ENCODE measurements around the gene ALCAM. TPM values are rescaled to one million over a fixed set of nuclear protein-coding genes. Genes with fewer than 3 reads are reported as not detected.

The ALCAM gene
- total RNA-seq: 10 to 100 TPM in 2 of 3 donors, 1 to 10 TPM in 1; 8.7 to 11.1 (median 10.7) TPM

GRCh38 chr3:105366326-105367062, at the start of gene ALCAM:
TSS of gene ALCAM (plus strand) at chr3:105366909.
- ATAC-seq (peak; percentile 63 to 72), DNase-seq (peak; percentile 70)
- Mint-ChIP-seq H3K36me3 (ENCODE audit: insufficient read depth) (no peaks in the 10 kb centered on the region), H3K4me3 (peak within 1 kb of the TSS; percentile 90), H3K27me3 (ENCODE audit: low read depth) (peaks cover 11% of the 10 kb centered on the region), H3K9me3 (no peaks in the 10 kb centered on the region), H3K4me1 (ENCODE audit: low read depth) (peaks cover 34% of the 10 kb centered on the region)

- Mint-ChIP-seq H3K36me3 (ENCODE audit: insufficient read depth) (no peaks in the 10 kb centered on the region), H3K9me3 (no peaks in the 10 kb centered on the region), H3K27me3 (ENCODE audit: low read depth) (peaks cover 3% of the 10 kb centered on the region), H3K4me1 (ENCODE audit: low read depth) (no peaks in the 10 kb centered on the region), H3K4me3 (no peak overlapping the region)
- DNase-seq: no peak
- no peak for ATAC-seq
These were observed 48.9 kb upstream of the ALCAM start for GRCh38 chr3:105317841-105318240.

GRCh38 chr3:105322570-105323273, 44.0 kb upstream of the ALCAM start:
- Mint-ChIP-seq H3K9me3 (no peaks in the 10 kb centered on the region), H3K4me3 (no peak overlapping the region), H3K27me3 (ENCODE audit: low read depth) (peaks cover 3% of the 10 kb centered on the region), H3K36me3 (ENCODE audit: insufficient read depth) (no peaks in the 10 kb centered on the region), H3K4me1 (ENCODE audit: low read depth) (no peaks in the 10 kb centered on the region)
- peak in 1 of 2 donors; percentile 28 for ATAC-seq
- no peak for DNase-seq

GRCh38 chr3:105323274-105323599, 43.5 kb upstream of the ALCAM start:
- ATAC-seq (no peak), DNase-seq (no peak)
- Mint-ChIP-seq H3K36me3 (ENCODE audit: insufficient read depth) (no peaks in the 10 kb centered on the region), H3K27me3 (ENCODE audit: low read depth) (peaks cover 3% of the 10 kb centered on the region), H3K4me1 (ENCODE audit: low read depth) (no peaks in the 10 kb centered on the region), H3K9me3 (no peaks in the 10 kb centered on the region), H3K4me3 (no peak overlapping the region)

GRCh38 chr3:105324951-105325350, 41.8 kb upstream of the ALCAM start:
- H3K4me3 Mint-ChIP-seq: no peak overlapping the region
- H3K9me3 Mint-ChIP-seq: no peaks in the 10 kb centered on the region
- DNase-seq: no peak
- H3K27me3 Mint-ChIP-seq (ENCODE audit: low read depth): peaks cover 3% of the 10 kb centered on the region
- no peaks in the 10 kb centered on the region for H3K4me1 Mint-ChIP-seq (ENCODE audit: low read depth)
- no peak for ATAC-seq
- H3K36me3 Mint-ChIP-seq (ENCODE audit: insufficient read depth): no peaks in the 10 kb centered on the region

- Mint-ChIP-seq H3K4me1 (ENCODE audit: low read depth) (no peaks in the 10 kb centered on the region), H3K36me3 (ENCODE audit: insufficient read depth) (no peaks in the 10 kb centered on the region), H3K27me3 (ENCODE audit: low read depth) (peaks cover 2% of the 10 kb centered on the region), H3K9me3 (no peaks in the 10 kb centered on the region), H3K4me3 (no peak overlapping the region)
- ATAC-seq (no peak), DNase-seq (no peak)
These were observed 38.9 kb upstream of the ALCAM start for GRCh38 chr3:105327662-105328337.

- no peak overlapping the region for H3K4me3 Mint-ChIP-seq
- H3K27me3 Mint-ChIP-seq (ENCODE audit: low read depth): peaks cover 4% of the 10 kb centered on the region
- H3K36me3 Mint-ChIP-seq (ENCODE audit: insufficient read depth): no peaks in the 10 kb centered on the region
- peaks cover 4% of the 10 kb centered on the region for H3K9me3 Mint-ChIP-seq
- DNase-seq: no peak
- ATAC-seq: no peak
- no peaks in the 10 kb centered on the region for H3K4me1 Mint-ChIP-seq (ENCODE audit: low read depth)
These were observed 38.4 kb upstream of the ALCAM start for GRCh38 chr3:105328338-105328730.

GRCh38 chr3:105332961-105333360, 33.7 kb upstream of the ALCAM start:
- DNase-seq: no peak
- ATAC-seq: no peak
- no peak overlapping the region for H3K4me3 Mint-ChIP-seq
- no peaks in the 10 kb centered on the region for H3K4me1 Mint-ChIP-seq (ENCODE audit: low read depth)
- H3K36me3 Mint-ChIP-seq (ENCODE audit: insufficient read depth): no peaks in the 10 kb centered on the region
- peaks cover 6% of the 10 kb centered on the region for H3K27me3 Mint-ChIP-seq (ENCODE audit: low read depth)
- peaks cover 4% of the 10 kb centered on the region for H3K9me3 Mint-ChIP-seq

- Mint-ChIP-seq H3K4me1 (ENCODE audit: low read depth) (no peaks in the 10 kb centered on the region), H3K9me3 (peaks cover 4% of the 10 kb centered on the region), H3K4me3 (no peak overlapping the region), H3K27me3 (ENCODE audit: low read depth) (peaks cover 7% of the 10 kb centered on the region), H3K36me3 (ENCODE audit: insufficient read depth) (no peaks in the 10 kb centered on the region)
- DNase-seq (no peak), ATAC-seq (peak in 1 of 2 donors; percentile 18)
These were observed 32.4 kb upstream of the ALCAM start for GRCh38 chr3:105334138-105334882.

GRCh38 chr3:105339946-105340345, 26.8 kb upstream of the ALCAM start:
- Mint-ChIP-seq H3K4me3 (no peak overlapping the region), H3K4me1 (ENCODE audit: low read depth) (no peaks in the 10 kb centered on the region), H3K9me3 (no peaks in the 10 kb centered on the region), H3K27me3 (ENCODE audit: low read depth) (peaks cover 11% of the 10 kb centered on the region), H3K36me3 (ENCODE audit: insufficient read depth) (no peaks in the 10 kb centered on the region)
- DNase-seq (no peak), ATAC-seq (no peak)

GRCh38 chr3:105343991-105344390, 22.7 kb upstream of the ALCAM start:
- Mint-ChIP-seq H3K36me3 (ENCODE audit: insufficient read depth) (no peaks in the 10 kb centered on the region), H3K4me3 (no peak overlapping the region), H3K27me3 (ENCODE audit: low read depth) (peaks cover 11% of the 10 kb centered on the region), H3K4me1 (ENCODE audit: low read depth) (no peaks in the 10 kb centered on the region), H3K9me3 (no peaks in the 10 kb centered on the region)
- DNase-seq (no peak), ATAC-seq (no peak)

GRCh38 chr3:105345156-105345555, 21.6 kb upstream of the ALCAM start:
- DNase-seq: no peak
- ATAC-seq: no peak
- Mint-ChIP-seq H3K9me3 (no peaks in the 10 kb centered on the region), H3K27me3 (ENCODE audit: low read depth) (peaks cover 8% of the 10 kb centered on the region), H3K4me1 (ENCODE audit: low read depth) (no peaks in the 10 kb centered on the region), H3K4me3 (no peak overlapping the region), H3K36me3 (ENCODE audit: insufficient read depth) (no peaks in the 10 kb centered on the region)

GRCh38 chr3:105347625-105348302, 18.9 kb upstream of the ALCAM start:
- H3K36me3 Mint-ChIP-seq (ENCODE audit: insufficient read depth): no peaks in the 10 kb centered on the region
- DNase-seq (no peak), ATAC-seq (no peak)
- H3K4me3 Mint-ChIP-seq: no peak overlapping the region
- no peaks in the 10 kb centered on the region for H3K4me1 Mint-ChIP-seq (ENCODE audit: low read depth)
- H3K27me3 Mint-ChIP-seq (ENCODE audit: low read depth): peaks cover 20% of the 10 kb centered on the region
- H3K9me3 Mint-ChIP-seq: no peaks in the 10 kb centered on the region

GRCh38 chr3:105348307-105348706, 18.4 kb upstream of the ALCAM start:
- Mint-ChIP-seq H3K36me3 (ENCODE audit: insufficient read depth) (no peaks in the 10 kb centered on the region), H3K27me3 (ENCODE audit: low read depth) (peaks cover 20% of the 10 kb centered on the region), H3K4me1 (ENCODE audit: low read depth) (no peaks in the 10 kb centered on the region), H3K4me3 (no peak overlapping the region), H3K9me3 (no peaks in the 10 kb centered on the region)
- ATAC-seq (no peak), DNase-seq (no peak)

Data from activated T-cell treated with anti-CD3 and anti-CD28 coated beads, Interleukin-2, amount 50 U/mL, for 4 hours (primary cell).